EH (cell line): ENCODE results near the gene ZNRF1.
"Not testable (repeated sequence)": the region's sequence is repeated elsewhere in the genome, so short reads cannot be mapped to it uniquely, and the experiment has no call there.

Source experiments
- DNase-seq: peaks from one replicate; pipeline ENCODE4 v3.0.0-alpha.2; 2015; ENCODE audit warnings: low read depth

Gene ZNRF1

DNA sequence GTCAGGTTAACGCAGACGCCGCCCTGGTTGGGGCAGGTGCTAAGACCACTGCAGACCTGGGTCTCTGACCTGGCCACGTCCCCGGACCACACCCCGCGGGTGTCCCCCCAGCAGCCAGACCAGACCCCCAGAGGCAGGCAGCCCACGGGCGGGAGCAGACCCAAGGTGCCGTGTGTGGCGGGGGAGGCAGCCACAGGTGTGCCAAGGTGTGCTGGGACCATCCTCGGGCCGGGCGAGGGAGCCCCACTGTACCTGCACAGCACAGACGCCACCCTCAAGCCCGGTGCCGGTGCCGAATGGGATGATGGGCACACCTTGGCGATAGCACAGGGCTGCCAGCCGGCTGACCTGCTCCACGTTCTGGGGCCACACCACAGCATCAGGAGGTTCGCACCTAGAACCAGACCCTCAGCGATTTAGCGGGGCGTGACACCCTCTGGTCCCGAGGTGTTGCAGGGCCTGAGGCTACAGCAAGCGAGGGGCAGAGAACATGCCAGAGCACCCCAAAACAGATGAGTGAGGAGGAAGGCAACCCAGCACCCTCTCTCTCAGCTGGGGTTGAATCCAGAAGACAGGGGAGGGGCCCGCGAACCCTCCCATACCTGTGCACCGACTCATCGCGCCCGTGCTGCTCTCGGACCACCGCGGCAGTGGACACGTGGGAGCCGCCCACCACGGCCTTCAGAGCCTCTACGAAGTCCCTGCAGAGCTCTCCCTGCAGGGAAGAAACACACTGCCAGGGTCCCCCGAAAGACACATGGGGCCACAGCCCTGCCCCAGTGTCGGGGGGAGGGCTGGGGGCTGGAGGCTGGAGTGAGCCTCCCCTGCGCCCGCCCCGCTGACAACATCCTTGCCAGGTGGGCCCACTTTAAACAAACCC is 116.4 kb downstream of the ZNRF1 start:
- no peak for DNase-seq

- DNase-seq, result peak; percentile 75
Observed at GRCh38 chr16:75116081-75116910, 117.5 kb downstream of the ZNRF1 start, which contains the start of gene LDHD. LDHD (minus strand) TSS chr16:75116780; CDS start chr16:75116720, 60 bp downstream.

GRCh38 chr16:75116911-75117245 is 118.1 kb downstream of the ZNRF1 start:
- no peak for DNase-seq

GRCh38 chr16:75118943-75119539 is 120.2 kb downstream of the ZNRF1 start:
- DNase-seq, result no peak

DNA sequence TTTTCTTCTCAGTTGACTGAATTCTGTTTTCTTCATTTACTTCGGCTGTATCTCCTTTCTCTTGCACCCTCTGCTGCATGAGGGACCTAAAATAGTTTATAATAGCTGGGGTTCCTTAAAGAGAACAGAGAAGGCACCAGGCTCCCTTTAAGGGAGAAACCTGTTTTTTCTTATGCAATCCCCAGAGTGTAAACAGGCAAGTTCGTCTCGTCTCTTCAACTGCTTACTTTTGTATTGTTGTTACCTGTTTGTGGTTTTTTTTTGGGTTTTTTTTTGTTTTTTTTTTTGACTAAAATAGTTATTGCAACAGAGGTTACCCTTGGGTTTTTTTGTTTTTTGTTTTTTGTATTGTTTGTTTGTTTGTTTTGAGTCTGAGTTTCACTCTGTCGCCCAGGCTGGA is 121.4 kb downstream of the ZNRF1 start:
- DNase-seq, result no peak

- no peak for DNase-seq
Observed at GRCh38 chr16:75121949-75122568, 123.2 kb downstream of the ZNRF1 start.

- DNase-seq, result no peak
Observed at GRCh38 chr16:75122609-75123008, 123.8 kb downstream of the ZNRF1 start.

- DNase-seq, result no peak
Observed at GRCh38 chr16:75127713-75128415, 129.0 kb downstream of the ZNRF1 start.

GRCh38 chr16:75129421-75130149 is 130.8 kb downstream of the ZNRF1 start:
- not testable (repeated sequence) for DNase-seq

GRCh38 chr16:75130150-75130771 is 131.4 kb downstream of the ZNRF1 start:
- DNase-seq, result peak; percentile 27

DNA sequence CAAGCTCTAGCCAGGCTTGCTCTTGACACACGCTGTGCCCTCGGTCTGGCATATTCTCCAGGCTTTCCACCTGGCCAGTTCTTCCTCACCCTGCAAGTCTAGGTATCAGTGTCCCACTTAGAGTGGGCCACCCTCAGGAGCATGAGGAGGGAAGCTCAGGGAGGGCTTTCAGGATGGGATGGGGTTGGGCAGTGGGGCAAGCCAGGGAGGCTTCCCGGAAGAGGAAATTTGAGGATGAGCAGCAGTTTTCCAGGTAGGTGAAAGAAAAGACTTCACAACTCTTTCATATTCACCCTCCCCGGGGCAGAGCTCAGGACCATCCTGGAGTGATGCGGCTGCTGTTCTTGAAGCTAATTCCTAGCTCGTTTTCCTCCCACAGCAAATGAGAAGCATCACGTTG is 132.3 kb downstream of the ZNRF1 start:
- DNase-seq, result no peak

- no peak for DNase-seq
Observed at GRCh38 chr16:75138233-75138632, 139.4 kb downstream of the ZNRF1 start.

- peak; percentile 35 for DNase-seq
Observed at GRCh38 chr16:75138636-75139035, 139.8 kb downstream of the ZNRF1 start.

GRCh38 chr16:75139498-75139897 is 140.7 kb downstream of the ZNRF1 start:
- DNase-seq, result no peak

- DNase-seq, result no peak
Observed at GRCh38 chr16:75143941-75144340, 145.1 kb downstream of the ZNRF1 start.

DNA sequence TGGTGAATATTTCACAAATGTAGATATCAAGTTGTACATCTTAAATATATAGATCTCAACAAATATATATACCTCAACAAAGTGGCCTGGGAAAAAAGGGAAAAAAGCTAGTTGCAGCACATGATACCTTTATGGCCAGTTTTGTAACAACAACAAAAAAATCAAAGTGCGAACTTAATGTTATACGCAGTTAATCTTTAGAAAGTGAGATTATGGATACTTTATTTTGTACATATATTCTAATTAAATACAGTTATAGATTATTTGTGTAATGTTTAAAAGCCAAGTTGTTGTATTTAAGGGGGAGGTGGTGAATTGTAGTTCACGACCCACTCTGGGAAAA is 149.1 kb downstream of the ZNRF1 start:
- no peak for DNase-seq

GRCh38 chr16:75148311-75149195 is 149.7 kb downstream of the ZNRF1 start, which contains the start of gene ZFP1:
ZFP1 (plus strand) TSS chr16:75148524; CDS start chr16:75152952, 4,428 bp downstream.
- DNase-seq, result peak; percentile 93

GRCh38 chr16:75151798-75152197 is 153.0 kb downstream of the ZNRF1 start:
- DNase-seq, result no peak

GRCh38 chr16:75152635-75153034 is 153.8 kb downstream of the ZNRF1 start:
- no peak for DNase-seq
